Fibroblast of the aortic adventitia (primary cell): ENCODE results near the gene HBS1L. TPM values are rescaled to one million over a fixed set of nuclear protein-coding genes. Genes with fewer than 3 reads are reported as not detected.
"Not testable (repeated sequence)": the region's sequence is repeated elsewhere in the genome, so short reads cannot be mapped to it uniquely, and the experiment has no call there.

Experiments
- DNase-seq: peaks from one replicate; pipeline ENCODE4 v3.0.0-alpha.2; 2010; ENCODE audit warnings: low read depth
- H3K4me3 ChIP-seq: 2 replicates; pipeline ENCODE4 v1.5.1; 2011; ENCODE audit warnings: low read depth, mild to moderate bottlenecking, control low read depth, low read length, moderate library complexity
- CTCF ChIP-seq: IDR thresholded peaks from 2 replicates; pipeline ENCODE4 v1.5.1; 2011; ENCODE audit warnings: mild to moderate bottlenecking, low read length, control low read depth, inconsistent platforms; ENCODE audit not compliant: insufficient read depth
- total RNA-seq: library from RNA; depleted of rRNA; stranded (reverse); fragments of >200 nt; gene quantifications from 2 replicates; pipeline ENCODE4 v1.2.3, GENCODE V29; 2012; ENCODE audit warnings: low replicate concordance

The HBS1L gene
- total RNA-seq, 1 donor, result 141 TPM

GRCh38 chr6:135066397-135066796 lies 11.8 kb upstream of the HBS1L start:
- no peak for TF ChIP-seq CTCF
- DNase-seq, result no peak
- H3K4me3 ChIP-seq, result no peak overlapping the region

- DNase-seq, result no peak
- no peak overlapping the region for H3K4me3 ChIP-seq
- TF ChIP-seq CTCF, result no peak
Observed at GRCh38 chr6:135064586-135064985, 10.0 kb upstream of the HBS1L start.

- no peak for TF ChIP-seq CTCF
Observed at GRCh38 chr6:135063926-135064325, 9.3 kb upstream of the HBS1L start.

GRCh38 chr6:135062735-135063134 lies 8.1 kb upstream of the HBS1L start:
- TF ChIP-seq CTCF, result no peak
- DNase-seq, result no peak
- H3K4me3 ChIP-seq, result no peak overlapping the region

More at GRCh38 chr6:135063926-135064325, 9.3 kb upstream of the HBS1L start:
- no peak for DNase-seq
- no peak overlapping the region for H3K4me3 ChIP-seq

GRCh38 chr6:135060076-135060475 lies 5.5 kb upstream of the HBS1L start:
- no peak overlapping the region for H3K4me3 ChIP-seq
- no peak for TF ChIP-seq CTCF
- no peak for DNase-seq

- not testable (repeated sequence) for H3K4me3 ChIP-seq, DNase-seq
Observed at GRCh38 chr6:135058299-135058698, 3.7 kb upstream of the HBS1L start.

GRCh38 chr6:135056632-135057031 lies 2.0 kb upstream of the HBS1L start:
- no peak for TF ChIP-seq CTCF
- DNase-seq, result no peak
- H3K4me3 ChIP-seq, result no peak overlapping the region
